Measurements from ENCODE around the gene GALNT10.

GALNT10 gene

GRCh38 chr5:154405078-154405792 lies 214.7 kb downstream of the GALNT10 start:
- peak; percentile 71 for DNase-seq (ENCODE audit: low spot score)

- DNase-seq (ENCODE audit: low spot score) = no peak
Observed at GRCh38 chr5:154406231-154406630, 215.7 kb downstream of the GALNT10 start.

- DNase-seq (ENCODE audit: low spot score) = no peak
Observed at GRCh38 chr5:154406826-154407225, 216.3 kb downstream of the GALNT10 start.

GRCh38 chr5:154408811-154409210 lies 218.3 kb downstream of the GALNT10 start:
- no peak for DNase-seq (ENCODE audit: low spot score)

- DNase-seq (ENCODE audit: low spot score) = no peak
Observed at GRCh38 chr5:154409230-154409840, 218.8 kb downstream of the GALNT10 start.

- DNase-seq (ENCODE audit: low spot score) = no peak
Observed at GRCh38 chr5:154410008-154410407, 219.5 kb downstream of the GALNT10 start.

- no peak for DNase-seq (ENCODE audit: low spot score)
Observed at GRCh38 chr5:154410786-154411185, 220.3 kb downstream of the GALNT10 start.

GRCh38 chr5:154411338-154411737 lies 220.8 kb downstream of the GALNT10 start:
- no peak for DNase-seq (ENCODE audit: low spot score)

- DNase-seq (ENCODE audit: low spot score) = no peak
Observed at GRCh38 chr5:154412316-154412715, 221.8 kb downstream of the GALNT10 start.

GRCh38 chr5:154412925-154413324 lies 222.4 kb downstream of the GALNT10 start:
- no peak for DNase-seq (ENCODE audit: low spot score)

- no peak for DNase-seq (ENCODE audit: low spot score)
Observed at GRCh38 chr5:154415114-154415513, 224.6 kb downstream of the GALNT10 start.

GRCh38 chr5:154418344-154418820 lies 227.8 kb downstream of the GALNT10 start:
- no peak for DNase-seq (ENCODE audit: low spot score)

- DNase-seq (ENCODE audit: low spot score) = no peak
Observed at GRCh38 chr5:154419236-154419635, 228.7 kb downstream of the GALNT10 start.

- no peak for DNase-seq (ENCODE audit: low spot score)
Observed at GRCh38 chr5:154421868-154422267, 231.3 kb downstream of the GALNT10 start.

- DNase-seq (ENCODE audit: low spot score) = no peak
Observed at GRCh38 chr5:154422298-154422697, 231.8 kb downstream of the GALNT10 start.

GRCh38 chr5:154428208-154428607 lies 237.7 kb downstream of the GALNT10 start:
- DNase-seq (ENCODE audit: low spot score) = no peak

- no peak for DNase-seq (ENCODE audit: low spot score)
Observed at GRCh38 chr5:154429341-154429740, 238.8 kb downstream of the GALNT10 start.

- DNase-seq (ENCODE audit: low spot score) = no peak
Observed at GRCh38 chr5:154430466-154430865, 239.9 kb downstream of the GALNT10 start.

- no peak for DNase-seq (ENCODE audit: low spot score)
Observed at GRCh38 chr5:154430961-154431630, 240.6 kb downstream of the GALNT10 start.

GRCh38 chr5:154435226-154435625 lies 244.7 kb downstream of the GALNT10 start:
- DNase-seq (ENCODE audit: low spot score) = no peak

- DNase-seq (ENCODE audit: low spot score) = no peak
Observed at GRCh38 chr5:154437281-154437965, 246.9 kb downstream of the GALNT10 start.

- no peak for DNase-seq (ENCODE audit: low spot score)
Observed at GRCh38 chr5:154440540-154440939, 250.0 kb downstream of the GALNT10 start.
